HEK293 (cell line): Measurements from ENCODE around the gene STX5.
"Not testable (repeated sequence)": the region's sequence is repeated elsewhere in the genome, so short reads cannot be mapped to it uniquely, and the experiment has no call there.

Experiments
- KLF1 ChIP-seq: fragments of 450-650 bp; formaldehyde crosslinking; IDR thresholded peaks from 2 replicates; pipeline ENCODE4 v1.5.1; 2016; ENCODE audit warnings: missing biosample characterization, missing genetic modification characterization
- YY1 ChIP-seq: fragments of 450-650 bp; formaldehyde crosslinking; IDR thresholded peaks from 2 replicates; pipeline ENCODE4 v1.5.1; 2018; ENCODE audit warnings: missing biosample characterization, missing genetic modification characterization
- ZBTB21 ChIP-seq: fragments of 450-650 bp; formaldehyde crosslinking; IDR thresholded peaks from 2 replicates; pipeline ENCODE4 v1.5.1; 2017; ENCODE audit warnings: missing biosample characterization, missing genetic modification characterization
- ZBTB7A ChIP-seq: fragments of 450-650 bp; formaldehyde crosslinking; IDR thresholded peaks from 2 replicates; pipeline ENCODE4 v1.5.1; 2016; ENCODE audit warnings: low read depth, missing biosample characterization, missing genetic modification characterization
- ZNF335 ChIP-seq: fragments of 450-650 bp; formaldehyde crosslinking; conservative IDR thresholded peaks from 2 replicates; pipeline ENCODE4 v1.5.1; 2016; ENCODE audit warnings: missing biosample characterization, missing genetic modification characterization

DNA sequence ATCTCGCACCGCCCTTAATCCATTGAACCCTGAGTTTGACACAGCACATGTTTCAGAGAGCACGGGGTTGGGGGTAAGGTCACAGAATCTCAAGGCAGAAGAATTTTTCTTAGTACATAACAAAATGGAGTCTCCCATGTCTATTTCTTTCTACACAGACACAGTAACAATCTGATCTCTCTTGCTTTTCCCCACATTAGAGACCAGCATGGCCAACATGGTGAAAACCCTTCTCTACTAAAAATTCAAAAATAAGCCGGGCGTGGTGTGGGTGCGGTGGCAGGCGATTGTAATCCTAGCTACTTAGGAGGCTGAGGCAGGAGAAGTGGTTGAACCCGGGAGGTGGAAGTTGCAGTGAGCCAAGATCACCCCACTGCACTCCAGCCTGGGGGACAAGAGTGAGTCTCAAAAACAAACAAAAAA, 27.4 kb upstream of the STX5 start:
- TF ChIP-seq ZBTB21 (tag by site-specific recombination); ZBTB7A; ZNF335; YY1 (tag by site-specific recombination): not testable (repeated sequence)
- TF ChIP-seq KLF1: peak; percentile 68
